ENCODE results near the gene FOXM1. TPM values are rescaled to one million over a fixed set of nuclear protein-coding genes. Genes with fewer than 3 reads are reported as not detected.

The FOXM1 gene
- total and polyA plus RNA-seq, 5 experiments from 2014 or later, result 0.19 to 0.62 TPM; not detected in 3

DNA sequence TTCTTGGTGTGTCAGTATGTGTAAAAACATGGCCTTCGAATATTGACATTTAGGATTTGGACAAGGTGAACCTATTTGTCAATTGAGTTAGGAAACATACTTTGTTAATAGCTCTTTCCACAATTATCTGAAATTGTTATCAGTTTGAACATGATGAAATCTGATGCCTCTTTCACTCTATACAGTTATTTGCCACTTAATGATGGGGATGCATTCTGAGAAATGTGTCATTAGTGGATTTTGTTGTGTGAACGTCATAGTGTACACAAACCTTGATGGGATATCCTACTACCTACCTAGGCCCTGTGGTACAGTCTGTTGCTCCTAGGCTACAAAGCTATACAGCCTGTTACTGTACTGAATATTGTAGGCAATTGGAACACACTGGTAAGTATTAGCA, 18.5 kb upstream of the FOXM1 start:
- ATAC-seq (no peak), DNase-seq (no peak)
- peaks cover 4 to 19% (median 11%) of the 10 kb centered on the region in 4 donors for H3K4me1 Mint-ChIP-seq
- no peak overlapping the region for H3K4me3 Mint-ChIP-seq
- peak overlapping the region in 1 of 10 donors; percentile 29 for H3K27ac Mint-ChIP-seq
- H3K27me3 Mint-ChIP-seq, result no peaks in the 10 kb centered on the region
- no peaks in the 10 kb centered on the region for H3K9me3 Mint-ChIP-seq
- no peaks in the 10 kb centered on the region for H3K36me3 Mint-ChIP-seq
- POLR2A ChIA-PET, result no interaction called here

DNA sequence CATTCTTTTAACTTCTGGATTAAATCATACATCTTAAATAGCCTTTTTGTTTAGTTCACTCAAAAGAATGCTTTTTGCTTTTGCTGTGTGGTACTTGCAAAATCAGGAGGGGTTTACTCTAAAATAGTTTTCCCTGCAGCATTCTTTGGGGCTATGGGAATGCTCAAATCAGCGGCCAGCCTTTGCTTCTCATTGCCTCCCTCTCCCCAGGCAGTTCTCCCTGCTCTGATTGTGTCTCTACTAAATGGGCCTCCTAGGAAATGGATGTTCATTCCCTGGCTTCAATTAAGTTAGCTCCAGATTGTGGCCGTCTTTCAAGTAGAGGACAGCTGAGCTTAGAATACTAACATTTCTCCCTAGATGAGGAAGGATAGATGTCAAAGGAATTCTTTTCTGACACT, 18.1 kb upstream of the FOXM1 start:
- peaks cover 9 to 24% (median 14%) of the 10 kb centered on the region in 4 donors for H3K4me1 Mint-ChIP-seq
- H3K4me3 Mint-ChIP-seq, result no peak overlapping the region
- H3K27ac Mint-ChIP-seq, result peak overlapping the region in 1 of 10 donors; percentile 51
- H3K27me3 Mint-ChIP-seq, result no peaks in the 10 kb centered on the region
- POLR2A ChIA-PET, result no interaction called here
- ATAC-seq (no peak), DNase-seq (no peak)
- no peaks in the 10 kb centered on the region for H3K9me3 Mint-ChIP-seq
- H3K36me3 Mint-ChIP-seq, result no peaks in the 10 kb centered on the region

DNA sequence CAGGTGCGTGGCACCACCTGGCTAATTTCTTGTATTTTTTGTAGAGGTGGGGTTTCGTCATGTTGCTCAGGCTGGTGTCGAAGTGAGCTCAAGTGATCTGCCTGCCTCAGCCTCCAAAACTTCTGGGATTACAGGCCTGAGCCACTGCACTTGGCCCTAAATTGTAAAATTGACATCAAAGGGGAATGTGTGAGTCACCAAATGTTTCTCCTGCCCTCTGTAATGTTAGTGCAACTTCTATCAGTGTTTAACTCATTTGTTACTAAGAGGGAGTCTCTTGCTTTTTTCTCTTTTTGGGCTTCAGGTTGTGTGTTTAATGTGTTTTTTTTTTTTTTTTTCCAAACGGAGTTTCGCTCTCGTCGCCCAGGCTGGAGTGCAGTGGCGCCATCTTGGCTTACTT, 16.0 kb upstream of the FOXM1 start:
- DNase-seq (no peak), ATAC-seq (no peak)
- Mint-ChIP-seq H3K9me3 (no peaks in the 10 kb centered on the region), H3K4me3 (peak overlapping the region in 8 of 10 donors; percentile 30 to 75 (median 58)), H3K27ac (peak overlapping the region in 2 of 10 donors; percentile 25 to 41), H3K4me1 (peaks cover 16 to 30% (median 21%) of the 10 kb centered on the region in 4 donors), H3K36me3 (no peaks in the 10 kb centered on the region), H3K27me3 (no peaks in the 10 kb centered on the region)
- POLR2A ChIA-PET, result interaction anchor here (0.5 kb wide), 1 partner anchor 873 kb away, joined by 3 read pairs; no protein-coding TSS in a partner anchor

DNA sequence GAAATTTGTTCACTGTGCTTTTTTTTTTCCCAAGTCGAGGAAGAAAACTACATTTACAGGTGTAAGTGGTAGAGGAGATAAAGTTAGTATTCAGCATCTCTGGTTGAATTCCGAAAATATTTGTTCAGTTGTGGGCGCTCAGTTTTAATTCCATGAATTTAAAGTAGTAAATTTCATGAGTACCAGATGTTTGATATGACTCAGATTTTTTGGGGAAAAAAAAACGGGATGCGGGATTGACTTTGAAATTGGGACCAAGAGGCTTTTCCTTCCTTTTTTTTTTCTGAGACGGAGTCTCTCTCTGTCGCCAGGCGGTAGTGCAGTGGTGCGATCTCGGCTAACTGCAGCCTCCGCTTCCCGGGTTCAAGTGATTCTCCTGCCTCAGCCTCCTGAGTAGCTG, 15.3 kb upstream of the FOXM1 start:
- H3K27ac Mint-ChIP-seq, result peak overlapping the region in 4 of 10 donors; percentile 6 to 59 (median 12)
- H3K27me3 Mint-ChIP-seq, result no peaks in the 10 kb centered on the region
- POLR2A ChIA-PET, result interaction anchor here (0.5 kb wide), 1 partner anchor 873 kb away, joined by 3 read pairs; no protein-coding TSS in a partner anchor
- peak overlapping the region in 8 of 10 donors; percentile 91 to 99 (median 96) for H3K4me3 Mint-ChIP-seq
- H3K9me3 Mint-ChIP-seq, result no peaks in the 10 kb centered on the region
- DNase-seq (no peak), ATAC-seq (no peak)
- peaks cover 0 to 7% (median 0%) of the 10 kb centered on the region in 3 donors for H3K36me3 Mint-ChIP-seq
- H3K4me1 Mint-ChIP-seq, result peaks cover 16 to 30% (median 21%) of the 10 kb centered on the region in 4 donors

DNA sequence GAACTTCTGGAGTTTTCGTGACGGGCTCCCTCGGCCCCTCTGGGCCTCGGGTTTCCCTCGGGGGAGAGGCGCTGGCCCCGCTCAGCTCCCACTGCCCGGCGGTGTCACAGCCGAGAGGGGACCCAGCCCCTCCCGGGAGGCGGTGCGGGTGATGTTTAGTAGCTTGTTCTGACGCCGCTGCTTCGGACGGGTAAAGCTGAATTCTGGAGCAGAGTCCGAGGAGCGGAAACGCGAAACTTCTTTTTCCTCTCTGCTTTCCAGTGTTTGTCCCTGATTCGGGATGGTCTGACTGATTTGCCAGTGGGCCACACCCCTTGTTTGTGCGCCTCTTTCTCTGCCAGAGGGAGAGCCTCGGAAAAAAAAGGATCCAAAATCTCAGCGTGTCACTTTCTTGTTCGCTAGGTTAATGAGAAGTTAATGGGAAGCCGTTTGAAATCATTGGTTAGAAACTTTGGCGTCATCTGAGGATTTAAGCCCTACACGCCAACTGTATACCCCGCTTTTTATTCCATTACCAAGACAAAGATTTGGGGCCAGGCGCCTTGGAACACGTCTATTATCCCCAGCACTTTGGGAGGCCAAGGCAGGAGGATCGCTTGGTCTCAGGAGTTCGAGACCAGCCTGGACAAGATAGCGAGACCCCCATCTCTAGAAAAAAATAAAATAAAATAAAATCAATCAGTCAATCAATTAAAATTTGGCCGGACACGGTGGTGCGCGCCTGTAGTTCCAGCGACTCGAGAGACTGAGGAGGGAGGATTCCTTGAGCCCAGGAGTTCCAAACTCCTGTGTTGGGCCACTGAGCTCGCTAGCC, 14.5 kb upstream of the FOXM1 start:
- POLR2A ChIA-PET, result interaction anchor here (1.5 to 2.2 kb wide), 3 partner anchors 11 to 14 kb away, joined by 4 to 15 read pairs (median 14); partner anchors contain the start of genes FOXM1 and RHNO1
- Mint-ChIP-seq H3K4me3 (peak overlapping the region; percentile 91 to 99 (median 96)), H3K36me3 (peaks cover 0 to 8% (median 0%) of the 10 kb centered on the region in 3 donors), H3K4me1 (peaks cover 16 to 30% (median 21%) of the 10 kb centered on the region in 4 donors), H3K9me3 (no peaks in the 10 kb centered on the region), H3K27me3 (no peaks in the 10 kb centered on the region), H3K27ac (peak overlapping the region; percentile 48 to 98 (median 95))
- DNase-seq (peak in 2 of 10 donors; percentile 24 to 34), ATAC-seq (peak; percentile 17 to 23)

DNA sequence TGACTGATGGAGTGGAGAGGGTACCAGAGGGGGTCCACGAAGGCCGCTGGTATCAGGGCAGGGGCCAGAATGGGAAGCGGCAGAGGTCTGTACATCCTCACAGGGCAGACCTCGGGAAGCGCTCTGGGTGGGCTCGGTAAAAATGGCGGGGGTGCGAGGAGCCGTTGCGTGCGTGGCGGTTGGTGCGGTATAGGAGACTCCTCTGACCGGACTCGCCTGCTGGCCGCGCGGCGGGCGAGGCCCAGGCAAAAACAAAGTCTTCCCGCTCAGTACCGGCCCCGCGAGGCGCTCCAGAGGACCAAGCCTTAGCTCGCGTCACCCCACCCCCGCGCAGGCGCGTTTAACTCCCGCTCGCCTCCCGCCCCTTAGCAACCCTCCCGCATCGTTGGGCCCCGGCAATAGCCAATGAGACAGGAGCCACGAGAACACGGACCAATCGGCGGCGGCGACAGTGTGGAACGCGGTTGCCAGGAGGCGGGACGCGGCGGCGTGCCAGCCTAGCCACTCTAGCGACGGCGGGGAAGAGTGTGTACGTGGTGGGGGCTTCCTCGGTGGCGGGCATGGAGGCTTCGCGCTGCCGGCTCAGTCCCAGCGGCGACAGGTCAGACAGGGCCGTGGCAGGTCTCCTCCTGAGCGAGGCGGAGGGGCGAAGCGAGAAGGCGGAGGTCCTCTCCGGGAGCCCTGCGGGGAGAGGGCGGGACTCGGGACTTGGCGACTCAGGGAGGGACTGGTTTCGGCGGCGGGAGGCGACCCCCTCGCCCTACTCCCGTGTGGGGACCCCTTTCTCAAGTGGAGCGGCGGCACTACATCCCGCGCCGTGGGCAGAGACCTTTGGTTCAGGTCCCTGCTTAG, 13.6 kb upstream of the FOXM1 start, which contains the start of gene TULP3:
TSS of gene TULP3 (plus strand) at position 504 of the 852 bp plus-strand sequence. CDS start at position 561, 57 bp downstream.
- Mint-ChIP-seq H3K9me3 (no peaks in the 10 kb centered on the region), H3K36me3 (peaks cover 0 to 15% (median 0%) of the 10 kb centered on the region in 3 donors), H3K4me3 (peak within 1 kb of the TSS; percentile 91 to 99 (median 96)), H3K27me3 (no peaks in the 10 kb centered on the region), H3K27ac (peak within 1 kb of the TSS; percentile 91 to 98 (median 96)), H3K4me1 (peaks cover 15 to 30% (median 21%) of the 10 kb centered on the region in 4 donors)
- POLR2A ChIA-PET, result interaction anchor here (1.0 to 2.2 kb wide), 6 partner anchors 10 to 199 kb away, joined by 3 to 15 read pairs (median 5); partner anchors contain the start of genes FKBP4, FOXM1 and RHNO1
- DNase-seq (peak; percentile 96 to 99 (median 98)), ATAC-seq (peak; percentile 96 to 97)

DNA sequence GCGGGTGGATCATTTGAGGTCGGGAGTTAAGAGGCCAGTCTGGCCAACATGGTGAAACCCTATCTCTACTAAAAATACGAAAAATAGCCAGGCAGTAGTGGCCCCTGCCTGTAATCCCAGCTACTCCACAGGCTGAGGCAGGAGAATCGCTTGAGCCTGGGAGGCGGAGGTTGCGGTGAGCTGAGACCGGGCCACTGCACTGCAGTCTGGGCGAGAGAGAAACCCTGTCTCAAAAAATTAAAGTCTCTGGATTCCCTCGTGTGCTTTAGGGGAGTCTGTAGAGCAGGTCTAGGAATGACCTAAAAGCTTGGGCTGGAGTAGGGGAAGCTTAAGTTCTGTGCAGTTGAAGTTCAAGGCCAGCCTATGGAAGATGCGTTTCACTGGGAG, 13.0 kb upstream of the FOXM1 start:
- Mint-ChIP-seq H3K4me1 (peaks cover 14 to 34% (median 22%) of the 10 kb centered on the region in 4 donors), H3K9me3 (no peaks in the 10 kb centered on the region), H3K36me3 (peaks cover 0 to 16% (median 0%) of the 10 kb centered on the region in 3 donors), H3K27ac (peak overlapping the region; percentile 91 to 98 (median 96)), H3K4me3 (peak overlapping the region; percentile 91 to 99 (median 96)), H3K27me3 (no peaks in the 10 kb centered on the region)
- DNase-seq (no peak), ATAC-seq (no peak)
- POLR2A ChIA-PET, result interaction anchor here (1.0 to 2.2 kb wide), 6 partner anchors 9 to 199 kb away, joined by 3 to 15 read pairs (median 5); partner anchors contain the start of genes FKBP4, FOXM1 and RHNO1

DNA sequence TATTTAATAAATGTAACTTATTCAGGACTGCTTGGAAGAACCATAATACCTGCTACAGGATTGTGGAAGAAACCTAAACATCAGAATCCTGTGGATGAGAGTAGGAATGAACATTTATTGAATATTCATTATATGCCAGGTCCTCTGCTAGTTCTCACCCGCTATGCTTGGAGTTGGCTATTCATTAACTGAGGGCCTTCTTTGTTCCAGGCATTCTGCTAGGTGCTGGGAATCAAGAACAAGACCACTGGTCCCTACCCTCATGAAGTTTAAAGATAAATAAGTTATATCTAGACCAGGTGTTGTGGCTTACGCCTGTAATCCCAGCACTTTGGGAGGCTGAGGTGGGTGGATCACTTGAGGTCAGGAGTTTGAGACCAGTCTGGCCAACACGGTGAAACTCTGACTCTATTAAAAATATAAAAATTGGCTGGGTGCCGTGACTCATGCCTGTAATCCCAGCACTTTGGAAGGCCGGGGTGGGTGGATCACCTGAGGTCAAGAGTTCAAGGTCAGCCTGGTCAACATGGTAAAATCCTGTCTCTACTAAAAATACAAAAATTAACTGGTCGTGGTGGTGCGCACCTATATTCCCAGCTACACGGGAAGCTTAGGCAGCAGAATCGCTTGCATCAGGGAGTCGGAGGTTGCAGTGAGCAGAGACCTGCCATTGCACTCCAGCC, 9.9 kb upstream of the FOXM1 start:
- Mint-ChIP-seq H3K27ac (no peak overlapping the region), H3K4me1 (peaks cover 18 to 33% (median 25%) of the 10 kb centered on the region in 4 donors), H3K36me3 (peaks cover 0 to 27% (median 0%) of the 10 kb centered on the region in 3 donors), H3K4me3 (no peak overlapping the region), H3K9me3 (no peaks in the 10 kb centered on the region), H3K27me3 (no peaks in the 10 kb centered on the region)
- POLR2A ChIA-PET, result interaction anchor here (0.5 to 3.4 kb wide), 3 partner anchors 10 to 59 kb away, joined by 3 to 14 read pairs (median 7); partner anchors contain the start of genes FOXM1 and RHNO1
- DNase-seq, result no peak
- ATAC-seq, result no peak

DNA sequence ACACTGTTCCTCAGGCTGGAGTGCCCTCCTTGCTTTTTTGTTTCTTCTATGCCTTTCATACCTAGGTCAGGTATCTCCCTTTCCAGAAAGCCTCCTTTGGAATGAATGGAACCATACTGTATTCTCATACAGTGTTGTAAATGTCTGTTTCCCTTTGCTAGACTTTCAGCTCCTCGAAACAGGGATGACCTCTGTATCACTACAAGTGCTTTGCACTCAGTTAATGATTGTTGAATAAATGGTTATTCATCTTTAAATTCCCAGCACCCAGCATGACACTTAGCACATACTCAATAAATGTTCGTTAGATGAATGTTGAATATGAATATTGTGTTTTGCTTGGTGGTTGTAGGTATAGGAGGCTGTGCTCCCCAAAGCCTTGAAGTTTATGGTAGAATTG, 7.8 kb upstream of the FOXM1 start:
- ATAC-seq (no peak), DNase-seq (no peak)
- POLR2A ChIA-PET, result interaction anchor here (0.7 kb wide), 3 partner anchors 16 to 165 kb away, joined by 3 to 5 read pairs (median 4); no protein-coding TSS in a partner anchor
- Mint-ChIP-seq H3K9me3 (no peaks in the 10 kb centered on the region), H3K27me3 (no peaks in the 10 kb centered on the region), H3K27ac (peak overlapping the region in 2 of 10 donors; percentile 44 to 53), H3K4me1 (peaks cover 14 to 23% (median 18%) of the 10 kb centered on the region in 4 donors), H3K4me3 (no peak overlapping the region), H3K36me3 (peaks cover 0 to 27% (median 0%) of the 10 kb centered on the region in 3 donors)

DNA sequence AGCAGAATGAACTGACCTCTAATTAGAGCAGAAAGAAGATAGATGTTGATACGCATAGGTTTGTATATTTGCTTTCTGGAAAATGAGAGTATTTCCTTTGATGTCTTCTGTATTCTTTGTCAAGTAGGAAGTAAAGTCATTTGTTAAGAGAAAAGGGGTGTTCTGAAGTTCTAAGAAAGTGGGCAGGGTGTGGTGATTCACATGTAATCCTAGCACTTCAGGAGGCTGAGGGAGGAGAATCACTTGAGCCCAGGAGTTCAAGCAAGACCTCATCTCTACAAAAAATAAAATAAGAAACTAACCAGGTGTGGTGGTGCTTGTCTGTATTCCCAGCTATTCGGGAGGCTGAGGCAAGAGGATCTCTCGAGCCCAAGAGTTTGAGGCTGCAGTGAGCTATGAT, 2.9 kb upstream of the FOXM1 start:
- Mint-ChIP-seq H3K36me3 (peaks cover 0 to 10% (median 0%) of the 10 kb centered on the region in 3 donors), H3K27me3 (no peaks in the 10 kb centered on the region), H3K9me3 (no peaks in the 10 kb centered on the region), H3K4me1 (peaks cover 23 to 43% (median 36%) of the 10 kb centered on the region in 4 donors), H3K27ac (peak overlapping the region in 2 of 10 donors; percentile 32 to 47), H3K4me3 (peak overlapping the region in 4 of 10 donors; percentile 13 to 58 (median 28))
- no peak for DNase-seq
- ATAC-seq, result no peak
- POLR2A ChIA-PET, result interaction anchor here (0.9 to 2.0 kb wide), 2 partner anchors 11 to 14 kb away, joined by 4 to 15 read pairs; partner anchors contain the start of gene TULP3

DNA sequence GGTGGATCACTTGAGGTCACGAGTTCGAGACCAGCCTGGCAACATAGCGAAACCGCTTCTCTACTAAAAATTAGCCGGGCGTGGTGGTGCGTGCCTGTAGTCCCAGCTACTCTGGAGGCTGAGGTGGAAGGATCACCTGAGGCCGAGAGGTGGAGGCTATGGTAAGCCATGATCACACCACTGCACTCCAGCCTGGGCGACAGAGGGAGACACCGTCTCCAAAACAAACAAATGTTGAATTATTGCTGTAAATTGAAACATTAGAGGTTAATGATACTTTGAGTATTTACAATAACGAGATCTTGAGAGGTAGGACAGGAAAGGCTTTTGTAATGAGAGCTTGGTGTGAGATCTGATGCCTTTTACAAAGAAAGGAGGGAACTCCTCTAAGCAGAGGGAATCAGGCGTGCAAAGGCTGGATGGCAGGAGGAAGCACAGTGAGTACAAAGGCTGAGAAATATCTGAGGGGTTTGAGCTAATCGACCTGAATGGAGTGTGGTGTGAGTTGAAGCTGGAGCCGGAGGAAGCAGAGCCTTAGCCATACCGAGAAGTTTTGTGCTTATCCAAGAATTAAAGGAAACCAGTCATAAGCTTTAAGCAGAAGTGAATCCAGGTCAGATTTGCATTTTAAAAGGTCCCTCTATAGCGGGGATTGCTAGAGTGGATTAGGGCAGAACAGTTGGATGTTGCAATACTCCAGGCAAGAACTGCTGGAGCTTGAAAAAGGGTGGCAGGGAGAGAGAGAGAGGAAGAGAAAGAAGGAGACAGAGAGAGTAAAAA, 1.2 kb upstream of the FOXM1 start:
- Mint-ChIP-seq H3K9me3 (no peaks in the 10 kb centered on the region), H3K4me1 (peaks cover 20 to 38% (median 32%) of the 10 kb centered on the region in 4 donors), H3K36me3 (peaks cover 0 to 2% (median 0%) of the 10 kb centered on the region in 3 donors), H3K4me3 (peak overlapping the region; percentile 92 to 99 (median 98)), H3K27me3 (no peaks in the 10 kb centered on the region), H3K27ac (peak overlapping the region; percentile 94 to 100 (median 99))
- POLR2A ChIA-PET, result interaction anchor here (0.7 to 2.0 kb wide), 4 partner anchors 9 to 64 kb away, joined by 3 to 15 read pairs (median 14); partner anchors contain the start of gene TULP3
- ATAC-seq (no peak), DNase-seq (no peak)
